Caco-2 (cell line): ENCODE measurements around the gene RMI2. TPM values are rescaled to one million over a fixed set of nuclear protein-coding genes. Genes with fewer than 3 reads are reported as not detected.

Source experiments
- Bru-seq: library from RNA; stranded (reverse); fragments of 400-500 nt; gene quantifications from one replicate; lab custom pipeline; 2021; lab: Mats Ljungman, UMichigan
- BruChase-seq, 2 experiments: library from RNA; stranded (reverse); fragments of 400-500 nt; gene quantifications; one replicate each; lab custom pipeline; 2021; lab: Mats Ljungman, UMichigan
- BruUV-seq: library from RNA; stranded (reverse); fragments of 400-500 nt; replicated peaks from 2 replicates; lab custom pipeline; 2021; lab: Mats Ljungman, UMichigan
- CTCF ChIA-PET: fragments of 300-600 bp; sonication (Branson Sonifier 250); formaldehyde crosslinking; loops from one replicate; lab custom pipeline; 2022; ENCODE audit warnings: antibody characterized with exemption; lab: Charles Lee
- POLR2A ChIA-PET: fragments of 300-600 bp; sonication (Branson Sonifier 250); formaldehyde crosslinking; loops from one replicate; lab custom pipeline; 2022; ENCODE audit warnings: antibody characterized with exemption; lab: Charles Lee
- DNase-seq, 2 experiments: peaks; one replicate each; pipeline versions ENCODE4 v3.0.0 to v3.0.0-alpha.2; 2020 to 2022
- H3K27me3 ChIP-seq: replicated peaks from 2 replicates; pipeline ENCODE4 v1.6.0; 2011; ENCODE audit warnings: low read length; ENCODE audit not compliant: control insufficient read depth, insufficient read depth
- H3K36me3 ChIP-seq: 2 replicates; pipeline ENCODE4 v1.5.1; 2011; ENCODE audit warnings: low read length; ENCODE audit not compliant: control insufficient read depth, insufficient read depth
- H3K4me1 ChIP-seq: fragments of 250-450 bp; sonication (Bioruptor Pico); 2 replicates; pipeline ENCODE4 v1.5.1; 2020; ENCODE audit warnings: mild to moderate bottlenecking
- H3K4me3 ChIP-seq: 2 replicates; pipeline ENCODE4 v1.5.1; 2011; ENCODE audit warnings: low read depth, mild to moderate bottlenecking, control low read depth, low read length
- H3K9me3 ChIP-seq: fragments of 250-450 bp; sonication (Bioruptor Pico); 2 replicates; pipeline ENCODE4 v1.5.1; 2020; ENCODE audit warnings: mild to moderate bottlenecking, moderate library complexity
- H3K27ac Mint-ChIP-seq: one replicate; pipeline ENCODE4 v1.8.0; 2022; ENCODE audit warnings: mixed read lengths; ENCODE audit not compliant: unreplicated experiment
- H3K27me3 Mint-ChIP-seq: one replicate; pipeline ENCODE4 v1.8.0; 2022; ENCODE audit warnings: mixed read lengths; ENCODE audit not compliant: insufficient read depth, unreplicated experiment
- H3K36me3 Mint-ChIP-seq: one replicate; pipeline ENCODE4 v1.8.0; 2022; ENCODE audit warnings: mild to moderate bottlenecking, mixed read lengths; ENCODE audit not compliant: insufficient read depth, unreplicated experiment
- H3K4me1 Mint-ChIP-seq: one replicate; pipeline ENCODE4 v1.8.0; 2022; ENCODE audit warnings: low read depth, mixed read lengths; ENCODE audit not compliant: unreplicated experiment
- H3K4me3 Mint-ChIP-seq: one replicate; pipeline ENCODE4 v1.8.0; 2022; ENCODE audit warnings: mild to moderate bottlenecking, moderate library complexity, mixed read lengths; ENCODE audit not compliant: unreplicated experiment
- H3K9me3 Mint-ChIP-seq: one replicate; pipeline ENCODE4 v1.8.0; 2022; ENCODE audit warnings: mixed read lengths; ENCODE audit not compliant: unreplicated experiment
- intact Hi-C: fragments of 100-400 bp; cut with micrococcal nuclease; formaldehyde crosslinking; loops from one replicate; pipeline ENCODE4 v1.10.0; 2022; ENCODE audit not compliant: unreplicated experiment
- long read RNA-seq: library from polyadenylated mRNA; stranded (forward); transcript quantifications from one replicate; pipeline ENCODE4 v2.0.0, GENCODE V29; 2022
- total RNA-seq: library from RNA; stranded (reverse); gene quantifications from 2 replicates; pipeline ENCODE4 v1.2.3, GENCODE V29; 2022
- TF ChIP-seq, protein P1 (sequence below), 2 experiments: fragments of 200-600 bp in 1 of 2; IDR thresholded peaks; 1 replicate in 1 of 2; 2 replicates in 1 of 2; pipeline versions ENCODE4 v1.5.1 to v1.8.0; 2011 to 2022; ENCODE audit warnings: antibody characterized with exemption in 1 of 2, control low read depth in 1 of 2, inconsistent platforms in 1 of 2, low read depth in 1 of 2, low read length in 1 of 2, mild to moderate bottlenecking in 1 of 2, moderate library complexity in 1 of 2; ENCODE audit not compliant: insufficient read depth in 1 of 2, severe bottlenecking in 1 of 2, unreplicated experiment in 1 of 2

RMI2 gene
- total RNA-seq (47.4 and 52.7 TPM in 2 replicates), Bru-seq, nascent RNA (percentile 48 among the genes with signal in this experiment), BruChase-seq, experiment 1, labeled RNA remaining after a 2-hour chase (percentile 51 among the genes with signal in this experiment), BruChase-seq, experiment 2, labeled RNA remaining after a 6-hour chase (percentile 56 among the genes with signal in this experiment)
- long read RNA-seq, transcript RMI2-201 (2 exons, 1,457 nt) = major isoform, 236 of 243 reads
- long read RNA-seq, partial matches to known transcripts = 0 of 243 reads
- long read RNA-seq, other reads (novel, unspliced or antisense) = 5 of 243 reads

DNA sequence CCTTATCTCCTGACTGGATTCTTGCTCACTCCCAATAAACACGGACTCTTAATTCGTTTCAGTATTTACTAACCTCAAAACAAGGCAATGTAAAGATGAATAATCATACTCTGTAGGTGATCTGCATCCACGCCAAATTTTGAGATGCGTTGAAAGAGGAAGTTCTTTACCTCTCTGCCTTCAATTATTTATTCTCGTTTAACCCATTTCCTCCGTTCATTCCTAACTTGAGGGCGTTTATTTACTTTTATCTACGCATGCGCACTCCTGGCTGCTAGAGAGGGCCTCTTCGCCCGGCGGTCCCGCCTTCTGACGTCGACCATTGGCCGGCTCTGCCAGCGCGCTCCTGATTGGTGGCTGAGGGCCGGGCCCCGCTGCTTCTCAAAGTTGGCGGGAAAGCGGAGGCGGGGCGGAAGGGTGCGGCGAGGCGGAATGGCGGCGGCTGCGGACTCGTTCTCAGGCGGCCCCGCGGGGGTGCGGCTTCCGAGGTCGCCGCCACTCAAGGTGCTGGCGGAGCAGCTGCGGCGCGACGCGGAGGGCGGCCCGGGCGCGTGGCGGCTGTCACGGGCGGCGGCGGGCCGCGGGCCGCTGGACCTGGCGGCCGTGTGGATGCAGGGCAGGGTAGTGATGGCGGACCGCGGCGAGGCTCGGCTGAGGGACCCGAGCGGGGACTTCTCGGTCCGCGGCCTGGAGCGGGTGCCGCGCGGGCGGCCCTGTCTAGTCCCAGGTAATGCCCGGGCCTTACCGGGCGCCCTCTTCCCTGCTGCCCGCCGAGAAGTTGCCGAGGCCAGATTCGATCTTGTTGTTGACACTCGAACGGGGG, at the start of gene RMI2:
Gene RMI2 (plus strand): TSS at position 420 of the 823 bp plus-strand sequence. CDS start 13 bp downstream, at position 433.
- Mint-ChIP-seq H3K4me1 (peaks cover 5% of the 10 kb centered on the region), H3K36me3 (peaks cover 17% of the 10 kb centered on the region), H3K27me3 (no peaks in the 10 kb centered on the region), H3K4me3 (peak within 1 kb of the TSS; percentile 89), H3K9me3 (no peaks in the 10 kb centered on the region), H3K27ac (peak within 1 kb of the TSS; percentile 73)
- Histone ChIP-seq H3K36me3 (peaks cover 1% of the 10 kb centered on the region; the same call in 1 of the 2 replicates), H3K4me3 (peak within 1 kb of the TSS; percentile 91), H3K9me3 (no peaks in the 10 kb centered on the region), H3K4me1 (0 out of 2 replicates have a peak, but pooled peaks cover 3% of the 10 kb centered on the region), H3K27me3 (no peaks in the 10 kb centered on the region)
- ChIA-PET POLR2A (no interaction called here), CTCF (no interaction called here)
- no TSS peak for BruUV-seq
- peak; percentile 95 to 96 for DNase-seq
- intact Hi-C loops = loop anchor here (1.0 kb wide), 1 partner anchor 32 kb away; no protein-coding TSS in a partner anchor
- TF ChIP-seq, protein P1, sequence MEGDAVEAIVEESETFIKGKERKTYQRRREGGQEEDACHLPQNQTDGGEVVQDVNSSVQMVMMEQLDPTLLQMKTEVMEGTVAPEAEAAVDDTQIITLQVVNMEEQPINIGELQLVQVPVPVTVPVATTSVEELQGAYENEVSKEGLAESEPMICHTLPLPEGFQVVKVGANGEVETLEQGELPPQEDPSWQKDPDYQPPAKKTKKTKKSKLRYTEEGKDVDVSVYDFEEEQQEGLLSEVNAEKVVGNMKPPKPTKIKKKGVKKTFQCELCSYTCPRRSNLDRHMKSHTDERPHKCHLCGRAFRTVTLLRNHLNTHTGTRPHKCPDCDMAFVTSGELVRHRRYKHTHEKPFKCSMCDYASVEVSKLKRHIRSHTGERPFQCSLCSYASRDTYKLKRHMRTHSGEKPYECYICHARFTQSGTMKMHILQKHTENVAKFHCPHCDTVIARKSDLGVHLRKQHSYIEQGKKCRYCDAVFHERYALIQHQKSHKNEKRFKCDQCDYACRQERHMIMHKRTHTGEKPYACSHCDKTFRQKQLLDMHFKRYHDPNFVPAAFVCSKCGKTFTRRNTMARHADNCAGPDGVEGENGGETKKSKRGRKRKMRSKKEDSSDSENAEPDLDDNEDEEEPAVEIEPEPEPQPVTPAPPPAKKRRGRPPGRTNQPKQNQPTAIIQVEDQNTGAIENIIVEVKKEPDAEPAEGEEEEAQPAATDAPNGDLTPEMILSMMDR (IDR thresholded peaks at IDR 0.05; ENCODE audit: insufficient read depth in 1 of 2, low read depth in 1 of 2, low read length in 1 of 2, severe bottlenecking in 1 of 2, unreplicated experiment in 1 of 2) = no peak

DNA sequence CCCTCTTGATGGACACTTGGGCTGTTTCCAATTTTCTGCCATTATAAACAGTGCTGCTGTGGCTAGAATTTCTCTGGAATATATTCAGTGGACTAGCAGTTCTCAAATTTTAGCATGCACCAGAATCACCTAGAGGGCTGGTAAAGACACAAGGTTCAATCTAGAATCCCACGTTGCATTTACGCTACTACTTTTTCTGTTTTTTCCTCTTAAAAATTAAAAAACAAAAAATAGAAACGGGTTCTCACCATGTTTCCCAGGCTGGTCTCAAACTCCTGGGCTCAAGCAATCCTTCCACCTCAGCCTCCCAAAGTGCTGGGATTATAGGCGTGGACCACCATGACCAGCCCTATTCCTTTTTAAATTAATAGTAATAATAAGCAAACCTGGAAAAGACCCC, 49.6 kb upstream of the RMI2 start:
- no peaks in the 10 kb centered on the region for H3K27me3 ChIP-seq
- H3K27ac Mint-ChIP-seq = no peak overlapping the region
- no peak for DNase-seq
- H3K4me1 ChIP-seq = peaks cover 26% of the 10 kb centered on the region
- TF ChIP-seq, protein P1 (IDR thresholded peaks at IDR 0.05; ENCODE audit: insufficient read depth in 1 of 2, low read depth in 1 of 2, low read length in 1 of 2, severe bottlenecking in 1 of 2, unreplicated experiment in 1 of 2) = no peak
- intact Hi-C loops = no loop called here
- no peaks in the 10 kb centered on the region for H3K27me3 Mint-ChIP-seq
- no TSS peak for BruUV-seq
- H3K36me3 ChIP-seq = no peaks in the 10 kb centered on the region
- H3K4me1 Mint-ChIP-seq = peaks cover 13% of the 10 kb centered on the region
- POLR2A ChIA-PET = no interaction called here
- H3K4me3 ChIP-seq = no peak overlapping the region
- no peak overlapping the region for H3K4me3 Mint-ChIP-seq
- CTCF ChIA-PET = no interaction called here
- H3K9me3 Mint-ChIP-seq = no peaks in the 10 kb centered on the region
- H3K9me3 ChIP-seq = no peaks in the 10 kb centered on the region
- no peaks in the 10 kb centered on the region for H3K36me3 Mint-ChIP-seq

DNA sequence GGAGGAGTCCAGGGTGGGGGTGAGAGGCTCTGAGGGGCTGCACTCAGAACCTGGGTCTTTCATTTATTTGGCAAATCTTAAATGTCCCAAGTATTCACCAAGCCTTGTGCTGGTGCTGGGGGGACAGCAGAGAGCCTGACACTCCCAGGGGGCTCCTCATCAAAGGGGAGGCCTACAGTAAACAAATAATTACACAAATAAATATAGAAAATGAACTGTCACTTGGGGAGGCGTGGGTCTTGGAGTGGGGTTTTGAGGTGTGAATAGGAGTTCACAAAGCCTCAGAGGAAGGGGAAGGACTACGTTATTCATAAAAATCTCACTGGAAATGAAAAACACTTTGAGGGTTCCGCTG, 48.9 kb upstream of the RMI2 start:
- intact Hi-C loops = no loop called here
- H3K27ac Mint-ChIP-seq = no peak overlapping the region

More for the DNA sequence above, 48.9 kb upstream of the RMI2 start:
- H3K27me3 ChIP-seq = no peaks in the 10 kb centered on the region
- Mint-ChIP-seq H3K4me3 (no peak overlapping the region), H3K27me3 (no peaks in the 10 kb centered on the region), H3K9me3 (no peaks in the 10 kb centered on the region), H3K36me3 (no peaks in the 10 kb centered on the region), H3K4me1 (peaks cover 6% of the 10 kb centered on the region)
- no peaks in the 10 kb centered on the region for H3K36me3 ChIP-seq
- no peak overlapping the region for H3K4me3 ChIP-seq
- POLR2A ChIA-PET = no interaction called here
- no peaks in the 10 kb centered on the region for H3K9me3 ChIP-seq
- TF ChIP-seq, protein P1 (IDR thresholded peaks at IDR 0.05; ENCODE audit: insufficient read depth in 1 of 2, low read depth in 1 of 2, low read length in 1 of 2, severe bottlenecking in 1 of 2, unreplicated experiment in 1 of 2) = no peak
- CTCF ChIA-PET = interaction anchor here (1.0 kb wide), 1 partner anchor 41 kb away, joined by 6 read pairs; the partner anchor contains the start of gene SOCS1
- DNase-seq = no peak
- H3K4me1 ChIP-seq = peaks cover 19% of the 10 kb centered on the region
- BruUV-seq = no TSS peak
